ENCODE results near the gene UBE2G1.
A peak's percentile ranks its signal among the peaks of the same experiment; 100 is the strongest.
"Not testable (repeated sequence)": the region's sequence is repeated elsewhere in the genome, so short reads cannot be mapped to it uniquely, and the experiment has no call there.

UBE2G1 gene

GRCh38 chr17:4304417-4305027 is 62.0 kb downstream of the UBE2G1 start:
- DNase-seq (ENCODE audit: low read depth in 3 of 3) = peak in 2 of 3 experiments; percentile 15 to 25

GRCh38 chr17:4301066-4301465 is 65.4 kb downstream of the UBE2G1 start:
- DNase-seq (ENCODE audit: low read depth in 3 of 3) = no peak

GRCh38 chr17:4297351-4297750 is 69.1 kb downstream of the UBE2G1 start:
- no peak for DNase-seq (ENCODE audit: low read depth in 3 of 3)

GRCh38 chr17:4295686-4296085 is 70.8 kb downstream of the UBE2G1 start:
- no peak for DNase-seq (ENCODE audit: low read depth in 3 of 3)

GRCh38 chr17:4293572-4293971 is 72.9 kb downstream of the UBE2G1 start:
- DNase-seq (ENCODE audit: low read depth in 3 of 3) = no peak

GRCh38 chr17:4287710-4288109 is 78.8 kb downstream of the UBE2G1 start:
- no peak for DNase-seq (ENCODE audit: low read depth in 3 of 3)

- DNase-seq (ENCODE audit: low read depth in 3 of 3) = no peak
These were observed 90.0 kb downstream of the UBE2G1 start for GRCh38 chr17:4276514-4276913.

- no peak for DNase-seq (ENCODE audit: low read depth in 3 of 3)
These were observed 93.5 kb downstream of the UBE2G1 start for GRCh38 chr17:4272972-4273368.

- DNase-seq (ENCODE audit: low read depth in 3 of 3) = no peak
These were observed 94.1 kb downstream of the UBE2G1 start for GRCh38 chr17:4272213-4272971.

GRCh38 chr17:4270736-4271135 is 95.7 kb downstream of the UBE2G1 start:
- no peak for DNase-seq (ENCODE audit: low read depth in 3 of 3)

- DNase-seq (ENCODE audit: low read depth in 3 of 3) = no peak
These were observed 96.6 kb downstream of the UBE2G1 start for GRCh38 chr17:4269915-4270314.

GRCh38 chr17:4267402-4267801 is 99.1 kb downstream of the UBE2G1 start:
- DNase-seq (ENCODE audit: low read depth in 3 of 3) = no peak

- DNase-seq (ENCODE audit: low read depth in 3 of 3) = no peak
These were observed 99.9 kb downstream of the UBE2G1 start for GRCh38 chr17:4266550-4266949.

- DNase-seq (ENCODE audit: low read depth in 3 of 3) = peak; percentile 91 to 96 (median 96)
These were observed 102.9 kb downstream of the UBE2G1 start, which contains the start of gene ANKFY1 for GRCh38 chr17:4263282-4264215. TSS of gene ANKFY1 (minus strand) at chr17:4263979. CDS start at chr17:4263941, 38 bp downstream.

GRCh38 chr17:4262703-4263102 is 103.8 kb downstream of the UBE2G1 start:
- DNase-seq (ENCODE audit: low read depth in 3 of 3) = no peak

GRCh38 chr17:4261452-4261851 is 105.0 kb downstream of the UBE2G1 start:
- DNase-seq (ENCODE audit: low read depth in 3 of 3) = no peak

GRCh38 chr17:4258867-4259266 is 107.6 kb downstream of the UBE2G1 start:
- no peak for DNase-seq (ENCODE audit: low read depth in 3 of 3)

- no peak for DNase-seq (ENCODE audit: low read depth in 3 of 3)
These were observed 109.5 kb downstream of the UBE2G1 start for GRCh38 chr17:4256952-4257351.

GRCh38 chr17:4255271-4255670 is 111.2 kb downstream of the UBE2G1 start:
- DNase-seq (ENCODE audit: low read depth in 3 of 3) = not testable (repeated sequence)

- no peak for DNase-seq (ENCODE audit: low read depth in 3 of 3)
These were observed 115.6 kb downstream of the UBE2G1 start for GRCh38 chr17:4250887-4251286.

- DNase-seq (ENCODE audit: low read depth in 3 of 3) = no peak
These were observed 116.9 kb downstream of the UBE2G1 start for GRCh38 chr17:4249452-4250029.

Measured in stimulated activated CD4-positive, alpha-beta T cell treated with anti-CD3 and anti-CD28 coated beads, TNF-alpha, amount 100 ng/mL, for 4 hours (primary cell).